H9 (cell line): ENCODE data around the gene DISP3. TPM values are rescaled to one million over a fixed set of nuclear protein-coding genes. Genes with fewer than 3 reads are reported as not detected.

Experiments
- DNase-seq: peaks from one replicate; pipeline ENCODE4 v3.0.0-alpha.2; 2017
- H2AFZ ChIP-seq: one replicate; pipeline ENCODE4 v1.6.1; 2013; ENCODE audit warnings: mild to moderate bottlenecking, low read length, control low read depth, moderate library complexity
- H2AK5ac ChIP-seq: 2 replicates; pipeline ENCODE4 v1.6.1; 2013; ENCODE audit warnings: low read length, control low read depth, mixed read lengths; ENCODE audit not compliant: insufficient read length
- H2BK120ac ChIP-seq: one replicate; pipeline ENCODE4 v1.6.1; 2013; ENCODE audit warnings: low read depth, mild to moderate bottlenecking, low read length, control low read depth, inconsistent platforms; ENCODE audit not compliant: poor library complexity, severe bottlenecking
- H2BK12ac ChIP-seq: 2 replicates; pipeline ENCODE4 v1.6.1; 2013; ENCODE audit warnings: low read length, control low read depth, mixed read lengths, low read depth; ENCODE audit not compliant: insufficient read length
- H2BK15ac ChIP-seq: 2 replicates; pipeline ENCODE4 v1.6.1; 2013; ENCODE audit warnings: low read depth, low read length, control low read depth
- H2BK20ac ChIP-seq: one replicate; pipeline ENCODE4 v1.6.1; 2013; ENCODE audit warnings: low read depth, mild to moderate bottlenecking, low read length, control low read depth, inconsistent platforms; ENCODE audit not compliant: poor library complexity, severe bottlenecking
- H2BK5ac ChIP-seq: 2 replicates; pipeline ENCODE4 v1.6.1; 2013; ENCODE audit warnings: low read length, control low read depth, mixed read lengths; ENCODE audit not compliant: insufficient read length
- H3K14ac ChIP-seq: 2 replicates; pipeline ENCODE4 v1.6.1; 2013; ENCODE audit warnings: low read length, control low read depth; ENCODE audit not compliant: insufficient read depth
- H3K18ac ChIP-seq: 2 replicates; pipeline ENCODE4 v1.6.1; 2013; ENCODE audit warnings: low read depth, mild to moderate bottlenecking, mixed read lengths, low read length, control low read depth; ENCODE audit not compliant: insufficient read length
- H3K23ac ChIP-seq: 2 replicates; pipeline ENCODE4 v1.6.1; 2013; ENCODE audit warnings: low read length, control low read depth, mixed read lengths, low read depth; ENCODE audit not compliant: insufficient read length
- H3K23me2 ChIP-seq: 2 replicates; pipeline ENCODE4 v1.6.1; 2013; ENCODE audit warnings: low read depth, mild to moderate bottlenecking, mixed read lengths, low read length, control low read depth; ENCODE audit not compliant: insufficient read length, poor library complexity, severe bottlenecking
- H3K27ac ChIP-seq: 2 replicates; pipeline ENCODE4 v1.5.1; 2013; ENCODE audit warnings: low read length, control low read depth, mixed read lengths, low read depth; ENCODE audit not compliant: insufficient read length
- H3K27me3 ChIP-seq: 2 replicates; pipeline ENCODE4 v1.6.1; 2013; ENCODE audit warnings: low read length, control low read depth, inconsistent platforms; ENCODE audit not compliant: insufficient read depth
- H3K4ac ChIP-seq: 2 replicates; pipeline ENCODE4 v1.6.1; 2013; ENCODE audit warnings: low read depth, mild to moderate bottlenecking, control low read depth, inconsistent platforms, low read length, moderate library complexity
- H3K4me1 ChIP-seq: 2 replicates; pipeline ENCODE4 v1.6.1; 2013; ENCODE audit warnings: low read length, control low read depth, inconsistent platforms; ENCODE audit not compliant: insufficient read depth
- H3K4me2 ChIP-seq: 2 replicates; pipeline ENCODE4 v1.6.1; 2013; ENCODE audit warnings: low read length, control low read depth, mixed read lengths; ENCODE audit not compliant: insufficient read length, insufficient read depth
- H3K56ac ChIP-seq: 2 replicates; pipeline ENCODE4 v1.6.1; 2013; ENCODE audit warnings: low read depth, mild to moderate bottlenecking, mixed read lengths, low read length, control low read depth; ENCODE audit not compliant: insufficient read length
- H3K79me1 ChIP-seq: 2 replicates; pipeline ENCODE4 v1.6.1; 2013; ENCODE audit warnings: low read depth, mild to moderate bottlenecking, moderate library complexity, low read length, control low read depth, inconsistent platforms; ENCODE audit not compliant: insufficient read depth, poor library complexity, severe bottlenecking
- H3K79me2 ChIP-seq: 2 replicates; pipeline ENCODE4 v1.6.1; 2013; ENCODE audit warnings: low read length, control low read depth, inconsistent platforms; ENCODE audit not compliant: insufficient read depth
- H3K9ac ChIP-seq: 2 replicates; pipeline ENCODE4 v1.6.1; 2013; ENCODE audit warnings: low read length, control low read depth, mixed read lengths; ENCODE audit not compliant: insufficient read length; ENCODE audit errors: extremely low read depth
- H3K9me3 ChIP-seq: one replicate; pipeline ENCODE4 v1.6.1; 2013; ENCODE audit warnings: low read depth, low read length, inconsistent platforms; ENCODE audit not compliant: control insufficient read depth
- H3T11ph ChIP-seq: one replicate; pipeline ENCODE4 v1.6.1; 2013; ENCODE audit warnings: mild to moderate bottlenecking, low read length, control low read depth, inconsistent platforms
- H4K20me1 ChIP-seq: one replicate; pipeline ENCODE4 v1.6.1; 2013; ENCODE audit not compliant: control insufficient read depth, insufficient read length, insufficient read depth
- H4K5ac ChIP-seq: 2 replicates; pipeline ENCODE4 v1.6.1; 2013; ENCODE audit warnings: low read depth, mild to moderate bottlenecking, mixed read lengths, low read length, control low read depth; ENCODE audit not compliant: insufficient read length
- H4K8ac ChIP-seq: replicated peaks from 2 replicates; pipeline ENCODE4 v1.6.1; 2013; ENCODE audit warnings: low read length, control low read depth, mixed read lengths, low read depth; ENCODE audit not compliant: insufficient read length
- H4K91ac ChIP-seq: 2 replicates; pipeline ENCODE4 v1.6.1; 2013; ENCODE audit warnings: low read depth, mild to moderate bottlenecking, moderate library complexity, mixed read lengths, low read length, control low read depth; ENCODE audit not compliant: insufficient read length
- H3K27ac Mint-ChIP-seq, 3 experiments: 2 replicates in 2 of 3; 3 replicates in 1 of 3; pipeline ENCODE4 v1.8.0; 2020 to 2021; ENCODE audit warnings: mixed read lengths in 3 of 3, mild to moderate bottlenecking in 1 of 3, moderate library complexity in 1 of 3
- H3K27me3 Mint-ChIP-seq: 2 replicates; pipeline ENCODE4 v1.8.0; 2021; ENCODE audit warnings: low read depth, mild to moderate bottlenecking, moderate library complexity, mixed read lengths
- H3K36me3 Mint-ChIP-seq, 3 experiments: 2 replicates in 2 of 3; 3 replicates in 1 of 3; pipeline ENCODE4 v1.8.0; 2020 to 2021; ENCODE audit warnings: low read depth in 3 of 3, mixed read lengths in 3 of 3; ENCODE audit not compliant: insufficient read depth in 1 of 3
- H3K4me1 Mint-ChIP-seq, 2 experiments: 2 replicates each; pipeline ENCODE4 v1.8.0; 2020; ENCODE audit warnings: mixed read lengths in 2 of 2
- H3K4me3 Mint-ChIP-seq, 2 experiments: 2 replicates in 1 of 2; 3 replicates in 1 of 2; pipeline ENCODE4 v1.8.0; 2020 to 2021; ENCODE audit warnings: mild to moderate bottlenecking in 2 of 2, mixed read lengths in 2 of 2, moderate library complexity in 1 of 2
- H3K9me3 Mint-ChIP-seq, 2 experiments: 2 replicates in 1 of 2; 3 replicates in 1 of 2; pipeline ENCODE4 v1.8.0; 2020; ENCODE audit warnings: mild to moderate bottlenecking in 2 of 2, mixed read lengths in 2 of 2, moderate library complexity in 1 of 2
- CTCF ChIP-seq: fragments of 200-600 bp; sonication (generic); conservative IDR thresholded peaks from 3 replicates; pipeline ENCODE4 v1.8.0; 2021; ENCODE audit warnings: antibody characterized with exemption, mild to moderate bottlenecking
- WGBS: extraction: QIAGEN DNeasy Blood & Tissue Kit; methylation state at CpG from one replicate; pipeline ENCODE4 v1.1.7; 2013; ENCODE audit warnings: missing lambda C conversion rate, low lambda C conversion rate, mixed read lengths; ENCODE audit not compliant: insufficient read length; ENCODE audit errors: extremely low coverage; 5-methylcytosine and 5-hydroxymethylcytosine counted together
- total RNA-seq: library from RNA; stranded (reverse); gene quantifications from 2 replicates; pipeline ENCODE4 v1.2.1, GENCODE V29; 2021

Gene DISP3
- total RNA-seq, 1 experiment from 2014 or later: 3.5 TPM

GRCh38 chr1:11444907-11445306, 34.0 kb upstream of the DISP3 start:
- H4K5ac ChIP-seq: no peak overlapping the region
- no peak for TF ChIP-seq CTCF
- H3K4me1 Mint-ChIP-seq: peaks cover 3 to 13% of the 10 kb centered on the region in 2 experiments; a peak in 3 of 4 replicates
- no peak overlapping the region for H3K18ac ChIP-seq
- H3K4me3 Mint-ChIP-seq: no peak overlapping the region
- no peak overlapping the region for H4K91ac ChIP-seq
- no peak overlapping the region for H2BK20ac ChIP-seq
- peaks cover 16% of the 10 kb centered on the region for H3K27me3 Mint-ChIP-seq
- H2BK12ac ChIP-seq: no peak overlapping the region
- H3K27ac Mint-ChIP-seq: no peak overlapping the region
- H2AFZ ChIP-seq: no peak overlapping the region
- H3K4me2 ChIP-seq: no peak overlapping the region
- H4K8ac ChIP-seq: no peak overlapping the region
- no peaks in the 10 kb centered on the region for H4K20me1 ChIP-seq
- no peak for DNase-seq
- WGBS: no CpG with 5 or more reads among the region's 7 CpGs
- H2BK120ac ChIP-seq: no peak overlapping the region
- no peaks in the 10 kb centered on the region for H3K9me3 ChIP-seq
- H3K4ac ChIP-seq: no peak overlapping the region
- no peak overlapping the region for H3T11ph ChIP-seq
- H2BK15ac ChIP-seq: no peak overlapping the region
- no peak overlapping the region for H3K14ac ChIP-seq
- no peaks in the 10 kb centered on the region for H3K79me1 ChIP-seq
- H3K56ac ChIP-seq: no peak overlapping the region
- no peaks in the 10 kb centered on the region for H3K23me2 ChIP-seq
- no peak overlapping the region for H3K9ac ChIP-seq
- H3K27me3 ChIP-seq: no peaks in the 10 kb centered on the region; the same call in 1 of the 2 replicates
- no peaks in the 10 kb centered on the region for H3K79me2 ChIP-seq
- no peak overlapping the region for H2AK5ac ChIP-seq
- H3K23ac ChIP-seq: no peak overlapping the region
- H3K4me1 ChIP-seq: no peaks in the 10 kb centered on the region
- no peak overlapping the region for H2BK5ac ChIP-seq
- H3K36me3 Mint-ChIP-seq: no peaks in the 10 kb centered on the region
- H3K9me3 Mint-ChIP-seq: no peaks in the 10 kb centered on the region; a peak in 1 of 5 replicates
- no peak overlapping the region for H3K27ac ChIP-seq
